IgD-negative memory B cell (primary cell): ENCODE measurements around the gene LRTM2. TPM values are rescaled to one million over a fixed set of nuclear protein-coding genes. Genes with fewer than 3 reads are reported as not detected.

Source experiments
- H3K27ac Mint-ChIP-seq, 3 donors: one replicate each; pipeline ENCODE4 v1.8.0; 2020 to 2022; ENCODE audit warnings: mild to moderate bottlenecking in 3 of 3, mixed read lengths in 3 of 3, moderate library complexity in 1 of 3
- H3K27me3 Mint-ChIP-seq: one replicate; pipeline ENCODE4 v1.8.0; 2021; ENCODE audit warnings: mixed read lengths
- H3K36me3 Mint-ChIP-seq: one replicate; pipeline ENCODE4 v1.8.0; 2020; ENCODE audit warnings: mild to moderate bottlenecking, mixed read lengths
- H3K4me1 Mint-ChIP-seq, 3 donors: one replicate each; pipeline ENCODE4 v1.8.0; 2020 to 2022; ENCODE audit warnings: mixed read lengths in 3 of 3, mild to moderate bottlenecking in 1 of 3
- H3K4me3 Mint-ChIP-seq, 4 donors: one replicate each; pipeline ENCODE4 v1.8.0; 2020 to 2022; ENCODE audit warnings: mild to moderate bottlenecking in 4 of 4, mixed read lengths in 4 of 4, moderate library complexity in 3 of 4
- H3K9me3 Mint-ChIP-seq, 3 donors: one replicate each; pipeline ENCODE4 v1.8.0; 2020 to 2021; ENCODE audit warnings: mixed read lengths in 3 of 3, mild to moderate bottlenecking in 1 of 3
- polyA plus RNA-seq: library from polyadenylated mRNA; unstranded; fragments of 300-500 nt; fragmentation: Illumina TruSeq; gene quantifications from one replicate; pipeline ENCODE4 v1.2.3, GENCODE V29; 2021

LRTM2 gene
- polyA plus RNA-seq, result not detected

DNA sequence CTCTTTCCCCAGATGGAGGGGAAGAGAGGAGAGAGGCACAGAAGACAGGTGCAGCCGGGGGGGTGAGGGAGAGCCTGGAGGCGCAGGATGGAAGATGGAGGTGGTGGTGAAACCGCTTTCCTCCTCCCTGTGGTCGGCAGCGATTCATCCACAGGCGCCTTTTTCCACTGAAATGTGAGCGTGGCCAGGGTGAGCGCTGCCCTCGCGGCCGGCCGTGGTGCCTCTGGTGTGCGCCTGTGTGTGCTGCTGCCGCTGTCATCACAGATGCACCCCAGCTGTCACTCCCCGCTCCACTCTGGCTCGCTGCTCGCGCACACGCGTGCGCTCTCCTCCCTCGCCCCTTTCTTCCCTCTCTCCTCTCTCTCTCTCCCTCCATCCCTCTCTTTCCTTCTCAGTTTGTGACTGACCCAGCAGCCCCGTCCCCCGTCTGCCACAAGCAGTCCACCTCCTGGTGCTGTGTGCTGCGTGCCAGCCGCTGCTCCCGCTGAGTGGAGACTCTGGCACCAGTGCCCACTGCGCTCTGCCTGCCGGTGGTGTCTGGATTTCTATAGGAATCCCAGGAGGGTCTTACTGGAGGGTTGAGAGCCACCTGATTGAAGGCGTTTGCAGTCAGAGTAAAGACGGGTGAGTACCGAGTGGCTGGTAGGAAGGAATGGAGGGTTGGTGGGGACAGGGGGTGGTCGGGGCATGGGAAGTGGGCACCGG lies at the start of gene LRTM2:
Gene LRTM2, plus strand, starts transcription at position 375 of the 705 bp plus-strand sequence. CDS start 7,584 bp downstream, outside the sequence.
- Mint-ChIP-seq H3K4me3 (peak within 1 kb of the TSS in 2 of 4 donors; percentile 49 to 51), H3K27me3 (peaks cover 32% of the 10 kb centered on the region), H3K9me3 (no peaks in the 10 kb centered on the region), H3K36me3 (peaks cover 5% of the 10 kb centered on the region), H3K4me1 (peaks cover 0 to 4% (median 0%) of the 10 kb centered on the region in 3 donors), H3K27ac (peak within 1 kb of the TSS in 1 of 3 donors; percentile 69)

DNA sequence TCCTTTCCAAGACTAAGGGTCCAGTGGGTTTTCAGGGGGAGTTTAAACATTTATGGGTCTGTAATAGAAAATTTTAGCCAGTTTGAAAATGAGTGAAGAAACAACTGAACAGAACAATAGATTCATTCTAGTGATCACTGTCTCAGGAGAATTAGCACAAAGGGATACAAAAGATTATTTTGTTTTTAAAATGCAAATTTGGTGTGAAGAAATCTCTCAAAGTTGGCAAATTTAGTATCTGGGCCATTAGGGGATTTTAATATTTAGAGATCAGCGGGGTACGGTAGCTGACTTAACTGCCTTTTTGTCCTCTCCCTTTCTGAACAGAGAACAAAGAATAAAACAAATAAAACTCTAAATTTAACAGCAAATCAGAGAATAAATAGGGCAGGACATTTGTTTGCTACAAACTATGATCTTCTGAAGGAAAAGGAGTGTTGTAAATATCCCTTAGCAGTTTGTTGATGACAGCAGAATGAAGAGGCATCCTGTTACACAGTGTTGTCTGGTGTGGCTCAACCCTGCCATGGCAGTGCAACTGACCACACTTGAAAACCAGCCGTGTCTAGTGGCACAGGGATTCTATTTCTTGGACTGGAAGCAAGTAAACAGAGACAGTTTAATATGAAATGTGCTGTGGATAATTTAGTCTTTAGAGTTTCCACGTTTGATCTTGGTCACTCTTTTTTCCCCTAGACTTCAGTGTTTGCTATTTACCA lies 46.3 kb upstream of the LRTM2 start:
- peak overlapping the region in 1 of 3 donors; percentile 10 for H3K27ac Mint-ChIP-seq
- H3K4me1 Mint-ChIP-seq, result peaks cover 3 to 6% (median 6%) of the 10 kb centered on the region in 3 donors
- peaks cover 10% of the 10 kb centered on the region for H3K36me3 Mint-ChIP-seq
- no peak overlapping the region for H3K4me3 Mint-ChIP-seq
- no peaks in the 10 kb centered on the region for H3K27me3 Mint-ChIP-seq
- no peaks in the 10 kb centered on the region for H3K9me3 Mint-ChIP-seq

- Mint-ChIP-seq H3K4me1 (peaks cover 2 to 6% (median 6%) of the 10 kb centered on the region in 3 donors), H3K27ac (peak overlapping the region in 1 of 3 donors; percentile 90), H3K36me3 (peaks cover 8% of the 10 kb centered on the region), H3K27me3 (no peaks in the 10 kb centered on the region), H3K9me3 (no peaks in the 10 kb centered on the region), H3K4me3 (no peak overlapping the region)
These were observed 44.0 kb upstream of the LRTM2 start for GRCh38 chr12:1776170-1776921.

- H3K27me3 Mint-ChIP-seq, result no peaks in the 10 kb centered on the region
- no peak overlapping the region for H3K27ac Mint-ChIP-seq
- peaks cover 1 to 6% (median 4%) of the 10 kb centered on the region in 3 donors for H3K4me1 Mint-ChIP-seq
- no peaks in the 10 kb centered on the region for H3K9me3 Mint-ChIP-seq
- peaks cover 8% of the 10 kb centered on the region for H3K36me3 Mint-ChIP-seq
- no peak overlapping the region for H3K4me3 Mint-ChIP-seq
These were observed 42.6 kb upstream of the LRTM2 start for GRCh38 chr12:1777798-1778197.

- H3K4me3 Mint-ChIP-seq, result no peak overlapping the region
- H3K27me3 Mint-ChIP-seq, result no peaks in the 10 kb centered on the region
- no peaks in the 10 kb centered on the region for H3K9me3 Mint-ChIP-seq
- H3K4me1 Mint-ChIP-seq, result peaks cover 1 to 6% (median 2%) of the 10 kb centered on the region in 3 donors
- no peak overlapping the region for H3K27ac Mint-ChIP-seq
- peaks cover 3% of the 10 kb centered on the region for H3K36me3 Mint-ChIP-seq
These were observed 41.5 kb upstream of the LRTM2 start for GRCh38 chr12:1778911-1779310.

GRCh38 chr12:1779783-1780182 lies 40.6 kb upstream of the LRTM2 start:
- H3K9me3 Mint-ChIP-seq, result no peaks in the 10 kb centered on the region
- H3K36me3 Mint-ChIP-seq, result peaks cover 3% of the 10 kb centered on the region
- H3K27me3 Mint-ChIP-seq, result no peaks in the 10 kb centered on the region
- H3K27ac Mint-ChIP-seq, result no peak overlapping the region
- H3K4me1 Mint-ChIP-seq, result peaks cover 0 to 6% (median 0%) of the 10 kb centered on the region in 3 donors
- no peak overlapping the region for H3K4me3 Mint-ChIP-seq

DNA sequence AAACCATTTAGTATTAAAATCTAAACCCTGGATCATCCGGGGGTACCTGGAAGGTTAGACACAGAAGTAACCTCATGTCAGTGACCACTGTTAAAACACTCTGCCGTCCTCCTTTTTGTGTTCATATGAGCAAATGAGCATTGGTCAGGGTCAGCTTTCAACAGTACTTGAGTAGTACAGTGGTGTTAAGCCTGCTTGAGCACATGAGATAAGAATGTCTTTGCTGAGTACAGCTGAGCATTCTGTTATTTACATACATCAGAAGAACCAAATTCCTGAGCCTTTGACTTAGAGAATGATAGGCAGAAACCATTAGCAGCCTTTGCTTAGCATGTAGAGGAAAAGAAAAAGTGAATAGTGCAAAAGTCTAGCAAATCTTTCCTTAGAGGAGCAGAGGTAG lies 38.6 kb upstream of the LRTM2 start:
- Mint-ChIP-seq H3K27ac (no peak overlapping the region), H3K27me3 (no peaks in the 10 kb centered on the region), H3K9me3 (no peaks in the 10 kb centered on the region), H3K4me3 (no peak overlapping the region), H3K36me3 (no peaks in the 10 kb centered on the region), H3K4me1 (no peaks in the 10 kb centered on the region)

DNA sequence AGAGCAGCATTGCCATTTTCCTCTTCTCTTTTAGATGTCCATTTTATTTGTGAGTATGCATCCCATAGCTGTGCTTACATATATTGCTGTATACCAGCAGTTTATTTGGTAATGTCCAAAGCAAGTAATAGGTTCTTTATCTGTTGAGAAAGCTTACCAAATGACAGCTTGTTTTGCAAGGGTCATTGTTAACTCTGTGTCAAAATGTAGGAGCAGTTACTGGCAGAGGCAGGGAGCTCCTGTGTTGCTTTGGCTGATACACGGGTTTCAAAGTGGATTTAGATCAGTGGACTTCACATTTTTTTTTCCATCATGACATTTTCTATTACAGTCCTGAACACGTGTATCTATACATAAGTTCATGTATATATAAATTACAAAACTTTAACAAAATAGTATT lies 38.1 kb upstream of the LRTM2 start:
- H3K27me3 Mint-ChIP-seq, result no peaks in the 10 kb centered on the region
- H3K4me1 Mint-ChIP-seq, result no peaks in the 10 kb centered on the region
- H3K9me3 Mint-ChIP-seq, result no peaks in the 10 kb centered on the region
- H3K27ac Mint-ChIP-seq, result no peak overlapping the region
- no peak overlapping the region for H3K4me3 Mint-ChIP-seq
- no peaks in the 10 kb centered on the region for H3K36me3 Mint-ChIP-seq

DNA sequence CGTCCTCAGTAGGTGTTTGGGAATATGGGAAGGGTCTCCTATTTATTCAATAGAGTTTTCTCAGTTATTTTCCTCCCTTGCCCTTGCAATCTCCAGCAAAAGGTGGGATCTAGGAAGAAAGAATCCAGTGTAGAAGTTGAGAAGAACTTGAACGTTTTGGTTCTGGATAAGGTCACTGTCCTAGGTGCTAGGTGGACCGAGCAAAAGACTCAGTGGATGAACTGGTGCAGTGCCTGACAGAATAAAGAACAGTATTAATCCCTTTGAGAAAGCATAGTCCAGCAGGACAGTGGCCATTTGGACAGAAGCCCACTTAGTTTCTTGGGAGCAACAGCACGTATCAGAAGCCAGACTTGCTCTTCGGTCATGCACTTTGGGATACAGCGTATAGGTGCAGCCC lies 32.7 kb upstream of the LRTM2 start:
- Mint-ChIP-seq H3K36me3 (no peaks in the 10 kb centered on the region), H3K27me3 (no peaks in the 10 kb centered on the region), H3K4me3 (no peak overlapping the region), H3K4me1 (peaks cover 7 to 11% (median 11%) of the 10 kb centered on the region in 3 donors), H3K27ac (no peak overlapping the region), H3K9me3 (no peaks in the 10 kb centered on the region)

- H3K27ac Mint-ChIP-seq, result peak overlapping the region in 1 of 3 donors; percentile 53
These were observed 29.9 kb upstream of the LRTM2 start for GRCh38 chr12:1790444-1790843.

DNA sequence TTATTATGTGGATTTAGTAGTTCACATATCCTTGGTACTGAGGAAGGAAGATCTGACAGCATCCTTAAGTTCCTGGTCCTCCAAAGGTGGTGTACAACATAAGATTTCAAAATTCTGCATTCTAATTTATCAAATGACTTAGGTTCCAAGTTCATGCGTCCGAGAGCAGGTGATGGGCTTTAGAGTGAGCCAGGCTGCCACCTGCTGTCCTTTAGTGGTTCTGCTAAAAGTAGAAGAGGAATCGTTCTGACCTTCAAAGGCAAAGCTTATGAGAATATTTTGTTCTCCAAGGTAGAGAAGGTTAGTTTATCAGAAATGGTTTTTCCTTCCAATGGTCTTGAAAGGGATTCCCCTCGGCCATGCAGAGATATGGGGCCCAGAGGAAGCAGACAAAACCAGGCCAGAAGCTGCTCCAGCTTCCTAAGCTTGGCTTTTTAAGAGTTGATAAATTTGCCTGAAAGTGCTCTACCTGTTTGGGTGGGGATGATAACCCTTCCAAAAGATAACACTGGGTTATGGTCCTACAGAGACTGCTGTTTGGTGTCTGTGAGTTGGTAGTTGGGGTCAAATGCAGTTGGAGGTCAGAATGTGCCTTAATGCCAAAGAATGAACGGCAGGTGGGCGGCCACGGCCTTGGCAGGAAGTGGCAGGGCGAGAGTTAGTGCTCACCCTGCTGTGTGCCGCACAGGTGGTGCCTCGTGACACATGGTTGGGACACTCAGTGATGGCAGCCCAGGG lies 29.1 kb upstream of the LRTM2 start:
- peak overlapping the region in 3 of 4 donors; percentile 2 to 71 (median 24) for H3K4me3 Mint-ChIP-seq
- H3K4me1 Mint-ChIP-seq, result peaks cover 13 to 14% (median 14%) of the 10 kb centered on the region in 3 donors
- no peaks in the 10 kb centered on the region for H3K9me3 Mint-ChIP-seq
- H3K36me3 Mint-ChIP-seq, result no peaks in the 10 kb centered on the region
- peak overlapping the region in 2 of 3 donors; percentile 38 to 68 for H3K27ac Mint-ChIP-seq
- H3K27me3 Mint-ChIP-seq, result no peaks in the 10 kb centered on the region

More at GRCh38 chr12:1790444-1790843, 29.9 kb upstream of the LRTM2 start:
- H3K36me3 Mint-ChIP-seq, result no peaks in the 10 kb centered on the region
- peaks cover 7 to 11% (median 11%) of the 10 kb centered on the region in 3 donors for H3K4me1 Mint-ChIP-seq
- no peaks in the 10 kb centered on the region for H3K27me3 Mint-ChIP-seq
- no peak overlapping the region for H3K4me3 Mint-ChIP-seq
- no peaks in the 10 kb centered on the region for H3K9me3 Mint-ChIP-seq

DNA sequence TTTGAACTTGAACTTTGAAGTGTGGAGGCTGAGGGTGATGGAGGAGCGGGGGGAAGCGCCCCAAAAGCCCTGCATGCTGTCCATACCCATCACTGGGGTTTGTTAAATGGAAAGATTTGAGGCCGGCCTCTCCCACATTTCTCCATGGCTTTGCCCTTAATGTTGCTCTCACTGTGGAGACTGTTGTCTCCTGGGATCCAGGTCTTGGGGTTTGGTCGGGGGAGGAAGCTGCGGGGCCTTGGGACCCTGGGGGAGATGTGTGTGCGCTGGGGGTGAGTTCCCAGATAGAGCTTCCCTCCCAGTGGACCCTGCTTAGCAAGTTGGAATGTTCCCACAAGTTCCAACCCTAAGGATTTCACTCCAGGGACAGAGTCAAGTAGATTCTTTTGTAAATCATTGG lies 28.0 kb upstream of the LRTM2 start:
- Mint-ChIP-seq H3K4me3 (no peak overlapping the region), H3K27me3 (no peaks in the 10 kb centered on the region), H3K27ac (no peak overlapping the region), H3K9me3 (no peaks in the 10 kb centered on the region), H3K36me3 (no peaks in the 10 kb centered on the region), H3K4me1 (peaks cover 13 to 15% (median 14%) of the 10 kb centered on the region in 3 donors)

GRCh38 chr12:1793426-1794210 lies 26.7 kb upstream of the LRTM2 start:
- H3K4me3 Mint-ChIP-seq, result peak overlapping the region in 1 of 4 donors; percentile 26
- H3K4me1 Mint-ChIP-seq, result peaks cover 13 to 17% (median 15%) of the 10 kb centered on the region in 3 donors
- no peaks in the 10 kb centered on the region for H3K36me3 Mint-ChIP-seq
- no peaks in the 10 kb centered on the region for H3K27me3 Mint-ChIP-seq
- no peaks in the 10 kb centered on the region for H3K9me3 Mint-ChIP-seq
- peak overlapping the region in 1 of 3 donors; percentile 43 for H3K27ac Mint-ChIP-seq
